ENCODE measurements around the gene MSMB.

MSMB gene

GRCh38 chr10:46031648-46032532, 14.2 kb downstream of the MSMB start:
- DNase-seq, result no peak

GRCh38 chr10:46030091-46030937, 15.8 kb downstream of the MSMB start, which contains the start of gene NCOA4:
TSS of gene NCOA4 (minus strand) at chr10:46030623. CDS start at chr10:46016680, 13,943 bp downstream.
- peak; percentile 94 for DNase-seq

- no peak for DNase-seq
Observed at GRCh38 chr10:46029461-46030030, 16.5 kb downstream of the MSMB start.

GRCh38 chr10:46028584-46029460, 17.2 kb downstream of the MSMB start:
- peak; percentile 19 for DNase-seq

GRCh38 chr10:46026106-46026505, 20.0 kb downstream of the MSMB start:
- no peak for DNase-seq

GRCh38 chr10:46025406-46025805, 20.7 kb downstream of the MSMB start:
- DNase-seq, result no peak

- no peak for DNase-seq
Observed at GRCh38 chr10:46024948-46025347, 21.1 kb downstream of the MSMB start.

GRCh38 chr10:46022978-46023702, 22.9 kb downstream of the MSMB start:
- peak; percentile 81 for DNase-seq

GRCh38 chr10:46020344-46020657, 25.8 kb downstream of the MSMB start:
- no peak for DNase-seq

- DNase-seq, result no peak
Observed at GRCh38 chr10:46019569-46020343, 26.3 kb downstream of the MSMB start.

GRCh38 chr10:46019177-46019528, 26.9 kb downstream of the MSMB start:
- no peak for DNase-seq

GRCh38 chr10:46018453-46019176, 27.5 kb downstream of the MSMB start:
- no peak for DNase-seq

- DNase-seq, result no peak
Observed at GRCh38 chr10:46017733-46018132, 28.3 kb downstream of the MSMB start.

GRCh38 chr10:46016811-46017210, 29.3 kb downstream of the MSMB start:
- no peak for DNase-seq

GRCh38 chr10:46016190-46016589, 29.9 kb downstream of the MSMB start:
- DNase-seq, result no peak

- DNase-seq, result no peak
Observed at GRCh38 chr10:46014683-46015405, 31.2 kb downstream of the MSMB start.

- no peak for DNase-seq
Observed at GRCh38 chr10:46014206-46014605, 31.9 kb downstream of the MSMB start.

- DNase-seq, result no peak
Observed at GRCh38 chr10:46012746-46013145, 33.3 kb downstream of the MSMB start.

GRCh38 chr10:46006219-46006618, 39.9 kb downstream of the MSMB start:
- DNase-seq, result no peak

- DNase-seq, result no peak
Observed at GRCh38 chr10:46005383-46005782, 40.7 kb downstream of the MSMB start.

Data from activated naive CD4-positive, alpha-beta T cell treated with Interleukin-2 at 50 U/mL for 16 hours (primary cell).